SK-N-SH treated with all-trans-retinoic acid at 6 μM for 48 hours (cell line): Measurements from ENCODE around the gene SSR1.

ENCODE experiments used
- ATAC-seq: fragments of 200-7000 bp; cut with Tn5 transposase; 3 replicates; pipeline ENCODE4 v1.9.1; 2020; ENCODE audit warnings: mild to moderate bottlenecking, moderate library complexity
- ARNTL ChIP-seq: fragments of 450-650 bp; formaldehyde crosslinking; IDR thresholded peaks from 2 replicates; pipeline ENCODE4 v1.5.0; 2020; ENCODE audit warnings: low read depth, mild to moderate bottlenecking, moderate library complexity, borderline replicate concordance
- ESRRG ChIP-seq: fragments of 250-450 bp; sonication (Bioruptor Pico); IDR thresholded peaks from 2 replicates; pipeline ENCODE4 v1.6.1; 2021; ENCODE audit warnings: mild to moderate bottlenecking
- GLIS3 ChIP-seq: fragments of 250-450 bp; sonication (Bioruptor Pico); IDR thresholded peaks from 2 replicates; pipeline ENCODE4 v1.5.0; 2020; ENCODE audit warnings: mild to moderate bottlenecking, moderate library complexity
- ISL1 ChIP-seq: fragments of 250-450 bp; sonication (Bioruptor Pico); IDR thresholded peaks from 2 replicates; pipeline ENCODE4 v2.1.2; 2022; ENCODE audit warnings: mild to moderate bottlenecking, moderate library complexity
- OSR1 ChIP-seq: fragments of 250-450 bp; sonication (Bioruptor Pico); IDR thresholded peaks from 2 replicates; pipeline ENCODE4 v1.8.0; 2022; ENCODE audit warnings: moderate library complexity, mild to moderate bottlenecking, inconsistent platforms
- PPARA ChIP-seq: fragments of 250-450 bp; sonication (Bioruptor Pico); IDR thresholded peaks from 2 replicates; pipeline ENCODE4 v1.5.0; 2020; ENCODE audit warnings: mild to moderate bottlenecking, borderline replicate concordance
- RARB ChIP-seq: fragments of 250-450 bp; sonication (Bioruptor Pico); IDR thresholded peaks from 2 replicates; pipeline ENCODE4 v1.8.0; 2021; ENCODE audit warnings: mild to moderate bottlenecking, moderate library complexity
- SNAI2 ChIP-seq: fragments of 250-450 bp; sonication (Bioruptor Pico); IDR thresholded peaks from 2 replicates; pipeline ENCODE4 v1.5.0; 2020; ENCODE audit warnings: mild to moderate bottlenecking, moderate library complexity
- TCF4 ChIP-seq: fragments of 250-450 bp; sonication (Bioruptor Pico); IDR thresholded peaks from 2 replicates; pipeline ENCODE4 v1.8.0; 2021; ENCODE audit warnings: mild to moderate bottlenecking, moderate library complexity, borderline replicate concordance
- TOX ChIP-seq: fragments of 250-450 bp; sonication (Bioruptor Pico); IDR thresholded peaks from 2 replicates; pipeline ENCODE4 v1.8.0; 2021; ENCODE audit warnings: mild to moderate bottlenecking, moderate library complexity, borderline replicate concordance
- ZC3H10 ChIP-seq: fragments of 250-450 bp; sonication (Bioruptor Pico); IDR thresholded peaks from 2 replicates; pipeline ENCODE4 v1.5.1; 2021; ENCODE audit warnings: mild to moderate bottlenecking, moderate library complexity
- ZFP3 ChIP-seq: fragments of 250-450 bp; sonication (Bioruptor Pico); IDR thresholded peaks from 2 replicates; pipeline ENCODE4 v1.5.0; 2020; ENCODE audit warnings: mild to moderate bottlenecking, moderate library complexity
- ZFP30 ChIP-seq: fragments of 450-650 bp; formaldehyde crosslinking; IDR thresholded peaks from 2 replicates; pipeline ENCODE4 v1.5.0; 2022; ENCODE audit warnings: mild to moderate bottlenecking, moderate library complexity
- ZNF70 ChIP-seq: fragments of 450-650 bp; formaldehyde crosslinking; IDR thresholded peaks from 2 replicates; pipeline ENCODE4 v1.5.0; 2020; ENCODE audit warnings: mild to moderate bottlenecking, moderate library complexity
- ZNF8 ChIP-seq: fragments of 450-650 bp; formaldehyde crosslinking; IDR thresholded peaks from 2 replicates; pipeline ENCODE4 v1.5.0; 2020; ENCODE audit warnings: mild to moderate bottlenecking, moderate library complexity
- TF ChIP-seq, protein P1 (sequence below): fragments of 250-450 bp; sonication (Bioruptor Pico); IDR thresholded peaks from 2 replicates; pipeline ENCODE4 v1.5.0; 2020; ENCODE audit warnings: mild to moderate bottlenecking, moderate library complexity
- TF ChIP-seq, protein P2 (sequence below): fragments of 250-450 bp; sonication (Bioruptor Pico); IDR thresholded peaks from 2 replicates; pipeline ENCODE4 v1.8.0; 2021; ENCODE audit warnings: low read depth, mild to moderate bottlenecking, moderate library complexity, borderline replicate concordance
- TF ChIP-seq, protein P3 (sequence below): fragments of 250-450 bp; sonication (Bioruptor Pico); IDR thresholded peaks from 2 replicates; pipeline ENCODE4 v1.8.0; 2020; ENCODE audit warnings: mild to moderate bottlenecking, moderate library complexity, borderline replicate concordance

SSR1 gene

DNA sequence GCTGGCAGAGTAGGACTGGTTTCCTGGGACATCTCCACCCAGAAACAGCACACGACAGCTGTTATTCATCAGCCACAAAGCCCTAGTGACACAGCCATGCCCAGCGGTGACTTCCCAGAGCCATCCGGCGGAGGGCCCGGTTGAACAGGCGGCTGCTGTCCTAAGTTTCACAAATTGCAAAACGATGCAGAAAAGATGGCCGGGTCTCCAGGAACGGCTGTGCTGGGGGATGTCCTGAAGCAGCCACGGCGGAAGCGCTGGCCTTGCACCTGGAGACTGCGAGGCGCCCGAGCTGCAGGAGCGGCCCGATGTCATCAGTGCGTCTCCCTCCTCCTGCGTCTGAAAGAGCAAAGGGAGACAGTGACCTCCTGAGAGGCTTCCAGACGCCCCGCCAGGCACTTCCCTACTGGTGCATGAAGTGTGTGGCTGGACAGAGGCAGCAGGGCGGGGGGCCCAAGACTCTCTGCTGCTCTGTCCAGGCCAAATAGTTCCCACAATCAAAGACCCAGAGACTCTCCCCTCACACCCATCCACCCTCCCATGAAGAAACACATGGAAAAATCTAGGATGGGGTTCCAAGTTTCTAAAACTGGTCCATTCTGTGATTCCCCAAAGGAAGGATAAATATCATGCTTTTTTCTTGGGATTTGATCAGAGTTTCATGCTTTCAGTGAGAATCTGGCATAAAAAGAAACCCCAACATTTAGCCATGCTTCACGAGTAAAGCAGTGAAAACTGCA is 44.0 kb downstream of the SSR1 start (continued):
- TF ChIP-seq, protein P1, sequence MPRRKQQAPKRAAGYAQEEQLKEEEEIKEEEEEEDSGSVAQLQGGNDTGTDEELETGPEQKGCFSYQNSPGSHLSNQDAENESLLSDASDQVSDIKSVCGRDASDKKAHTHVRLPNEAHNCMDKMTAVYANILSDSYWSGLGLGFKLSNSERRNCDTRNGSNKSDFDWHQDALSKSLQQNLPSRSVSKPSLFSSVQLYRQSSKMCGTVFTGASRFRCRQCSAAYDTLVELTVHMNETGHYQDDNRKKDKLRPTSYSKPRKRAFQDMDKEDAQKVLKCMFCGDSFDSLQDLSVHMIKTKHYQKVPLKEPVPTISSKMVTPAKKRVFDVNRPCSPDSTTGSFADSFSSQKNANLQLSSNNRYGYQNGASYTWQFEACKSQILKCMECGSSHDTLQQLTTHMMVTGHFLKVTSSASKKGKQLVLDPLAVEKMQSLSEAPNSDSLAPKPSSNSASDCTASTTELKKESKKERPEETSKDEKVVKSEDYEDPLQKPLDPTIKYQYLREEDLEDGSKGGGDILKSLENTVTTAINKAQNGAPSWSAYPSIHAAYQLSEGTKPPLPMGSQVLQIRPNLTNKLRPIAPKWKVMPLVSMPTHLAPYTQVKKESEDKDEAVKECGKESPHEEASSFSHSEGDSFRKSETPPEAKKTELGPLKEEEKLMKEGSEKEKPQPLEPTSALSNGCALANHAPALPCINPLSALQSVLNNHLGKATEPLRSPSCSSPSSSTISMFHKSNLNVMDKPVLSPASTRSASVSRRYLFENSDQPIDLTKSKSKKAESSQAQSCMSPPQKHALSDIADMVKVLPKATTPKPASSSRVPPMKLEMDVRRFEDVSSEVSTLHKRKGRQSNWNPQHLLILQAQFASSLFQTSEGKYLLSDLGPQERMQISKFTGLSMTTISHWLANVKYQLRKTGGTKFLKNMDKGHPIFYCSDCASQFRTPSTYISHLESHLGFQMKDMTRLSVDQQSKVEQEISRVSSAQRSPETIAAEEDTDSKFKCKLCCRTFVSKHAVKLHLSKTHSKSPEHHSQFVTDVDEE (CRISPR knock-in tag): no peak
- TF ChIP-seq ISL1 (CRISPR knock-in tag) (no peak), ZC3H10 (no peak), RARB (CRISPR knock-in tag) (no peak), ZFP3 (no peak), TCF4 (CRISPR knock-in tag) (no peak)

DNA sequence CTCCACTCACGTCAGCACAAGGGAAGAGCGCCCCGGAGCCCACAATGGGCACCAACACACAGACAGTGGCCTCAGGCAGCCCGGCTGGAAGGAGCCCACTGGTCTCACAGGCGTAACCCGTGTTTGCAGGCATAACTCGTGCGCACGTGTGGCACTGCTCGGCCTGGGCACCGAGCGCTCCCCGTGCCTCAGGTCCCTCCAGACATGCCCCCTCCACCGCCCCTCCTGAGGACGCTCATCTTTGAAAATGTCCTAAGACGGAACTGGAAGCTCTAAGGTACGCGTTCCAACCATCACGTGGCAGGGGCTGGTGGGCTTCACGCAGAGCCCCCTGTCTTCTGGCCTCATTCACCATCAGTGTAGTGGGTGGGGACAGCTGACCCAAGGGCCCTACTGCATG is 44.6 kb downstream of the SSR1 start:
- no peak for TF ChIP-seq ZNF8
- no peak for TF ChIP-seq PPARA (CRISPR knock-in tag)
- TF ChIP-seq GLIS3 (CRISPR knock-in tag): no peak
- no peak for TF ChIP-seq ZNF70
- TF ChIP-seq ZFP3: no peak
- TF ChIP-seq, protein P2, sequence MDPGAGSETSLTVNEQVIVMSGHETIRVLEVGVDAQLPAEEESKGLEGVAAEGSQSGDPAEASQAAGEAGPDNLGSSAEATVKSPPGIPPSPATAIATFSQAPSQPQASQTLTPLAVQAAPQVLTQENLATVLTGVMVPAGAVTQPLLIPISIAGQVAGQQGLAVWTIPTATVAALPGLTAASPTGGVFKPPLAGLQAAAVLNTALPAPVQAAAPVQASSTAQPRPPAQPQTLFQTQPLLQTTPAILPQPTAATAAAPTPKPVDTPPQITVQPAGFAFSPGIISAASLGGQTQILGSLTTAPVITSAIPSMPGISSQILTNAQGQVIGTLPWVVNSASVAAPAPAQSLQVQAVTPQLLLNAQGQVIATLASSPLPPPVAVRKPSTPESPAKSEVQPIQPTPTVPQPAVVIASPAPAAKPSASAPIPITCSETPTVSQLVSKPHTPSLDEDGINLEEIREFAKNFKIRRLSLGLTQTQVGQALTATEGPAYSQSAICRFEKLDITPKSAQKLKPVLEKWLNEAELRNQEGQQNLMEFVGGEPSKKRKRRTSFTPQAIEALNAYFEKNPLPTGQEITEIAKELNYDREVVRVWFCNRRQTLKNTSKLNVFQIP (CRISPR knock-in tag): no peak
- TF ChIP-seq, all 23 proteins: peak for 0
- ATAC-seq: no peak

DNA sequence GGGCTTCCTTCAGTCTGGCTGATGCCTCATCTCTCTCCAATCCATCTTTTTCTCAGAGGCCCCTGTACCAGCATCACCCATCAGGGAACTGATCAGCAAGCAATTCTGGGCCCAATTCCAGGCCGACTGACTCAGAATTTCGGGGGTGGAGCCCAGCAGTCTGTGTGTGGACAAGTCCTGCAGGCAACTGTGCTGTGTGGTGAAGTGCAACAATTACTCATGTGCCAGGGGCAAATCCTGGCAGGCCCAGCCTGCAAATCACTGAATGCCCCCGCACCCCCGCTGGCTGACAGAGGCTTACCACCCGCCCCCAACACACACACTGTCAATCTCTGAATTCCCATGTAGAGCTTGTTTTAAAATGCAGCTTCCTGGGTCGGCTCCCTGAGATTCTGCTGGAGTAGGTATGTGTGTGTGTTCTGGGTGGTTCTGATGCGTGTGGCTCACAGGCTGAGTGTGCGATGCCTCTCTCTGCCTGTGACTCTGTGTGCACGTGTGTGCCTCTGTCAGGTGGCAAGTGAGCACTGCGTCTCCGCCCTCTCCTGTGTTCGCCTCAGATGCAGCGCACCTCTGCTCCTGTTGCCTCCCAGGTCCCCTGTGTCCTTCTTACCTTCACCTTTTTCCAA is 45.4 kb downstream of the SSR1 start:
- peak; percentile 97 for ATAC-seq
- TF ChIP-seq TCF4 (CRISPR knock-in tag): no peak
- TF ChIP-seq, protein P1 (CRISPR knock-in tag): no peak
- TF ChIP-seq, protein P2 (CRISPR knock-in tag): no peak
- TF ChIP-seq ESRRG (CRISPR knock-in tag): no peak
- no peak for TF ChIP-seq ZNF70
- TF ChIP-seq ZFP3: no peak
- TF ChIP-seq, protein P3, sequence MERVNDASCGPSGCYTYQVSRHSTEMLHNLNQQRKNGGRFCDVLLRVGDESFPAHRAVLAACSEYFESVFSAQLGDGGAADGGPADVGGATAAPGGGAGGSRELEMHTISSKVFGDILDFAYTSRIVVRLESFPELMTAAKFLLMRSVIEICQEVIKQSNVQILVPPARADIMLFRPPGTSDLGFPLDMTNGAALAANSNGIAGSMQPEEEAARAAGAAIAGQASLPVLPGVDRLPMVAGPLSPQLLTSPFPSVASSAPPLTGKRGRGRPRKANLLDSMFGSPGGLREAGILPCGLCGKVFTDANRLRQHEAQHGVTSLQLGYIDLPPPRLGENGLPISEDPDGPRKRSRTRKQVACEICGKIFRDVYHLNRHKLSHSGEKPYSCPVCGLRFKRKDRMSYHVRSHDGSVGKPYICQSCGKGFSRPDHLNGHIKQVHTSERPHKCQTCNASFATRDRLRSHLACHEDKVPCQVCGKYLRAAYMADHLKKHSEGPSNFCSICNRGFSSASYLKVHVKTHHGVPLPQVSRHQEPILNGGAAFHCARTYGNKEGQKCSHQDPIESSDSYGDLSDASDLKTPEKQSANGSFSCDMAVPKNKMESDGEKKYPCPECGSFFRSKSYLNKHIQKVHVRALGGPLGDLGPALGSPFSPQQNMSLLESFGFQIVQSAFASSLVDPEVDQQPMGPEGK: no peak
- TF ChIP-seq TOX (CRISPR knock-in tag): no peak
- no peak for TF ChIP-seq GLIS3 (CRISPR knock-in tag)
- TF ChIP-seq ISL1 (CRISPR knock-in tag): no peak
- TF ChIP-seq ZFP30 (CRISPR knock-in tag): no peak
- no peak for TF ChIP-seq SNAI2
- TF ChIP-seq ARNTL (CRISPR knock-in tag): no peak
- no peak for TF ChIP-seq PPARA (CRISPR knock-in tag)
- no peak for TF ChIP-seq OSR1 (CRISPR knock-in tag)
